ENCODE measurements around the gene CRBN. TPM values are rescaled to one million over a fixed set of nuclear protein-coding genes. Genes with fewer than 3 reads are reported as not detected.

The CRBN gene
- polyA plus RNA-seq, 1 experiment: 15.7 TPM

DNA sequence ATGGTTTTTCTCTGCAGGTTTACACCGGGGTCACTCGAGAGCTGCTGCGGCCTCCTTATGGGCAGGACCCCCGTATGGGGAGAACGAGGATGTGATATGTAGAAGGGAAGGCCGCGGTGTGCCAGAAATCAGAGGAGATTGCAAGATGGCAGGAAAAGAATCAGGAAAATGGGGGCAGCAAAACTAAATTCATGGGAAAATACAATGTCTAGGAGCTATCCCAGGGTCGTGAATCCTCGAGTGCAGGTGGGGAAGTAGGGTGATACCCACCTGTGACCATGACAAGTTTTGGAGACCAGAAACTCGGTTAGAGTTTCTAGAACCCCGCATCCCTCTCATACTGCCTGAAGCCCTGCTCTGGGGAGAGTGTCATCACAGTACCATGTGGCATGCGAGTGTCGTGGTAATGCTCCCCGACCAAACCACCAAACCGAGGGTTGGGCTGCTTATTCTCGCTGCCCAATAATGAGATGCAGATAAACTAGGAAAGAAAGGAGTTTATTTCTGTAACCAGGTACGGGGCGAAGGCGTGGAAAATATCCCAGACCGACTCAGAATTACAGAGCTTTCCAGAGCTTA is 52.0 kb downstream of the CRBN start:
- CTCF ChIA-PET: no interaction called here
- no peaks in the 10 kb centered on the region for H3K27me3 ChIP-seq (ENCODE audit: control insufficient read depth, insufficient read depth, low read length)
- H3K4me3 ChIP-seq (ENCODE audit: low read depth, low read length): peak overlapping the region; percentile 99
- POLR2A ChIA-PET: no interaction called here
- peaks cover 3% of the 10 kb centered on the region for H3K36me3 ChIP-seq (ENCODE audit: control insufficient read depth, insufficient read depth, low read length)
- TF ChIP-seq, protein P1, sequence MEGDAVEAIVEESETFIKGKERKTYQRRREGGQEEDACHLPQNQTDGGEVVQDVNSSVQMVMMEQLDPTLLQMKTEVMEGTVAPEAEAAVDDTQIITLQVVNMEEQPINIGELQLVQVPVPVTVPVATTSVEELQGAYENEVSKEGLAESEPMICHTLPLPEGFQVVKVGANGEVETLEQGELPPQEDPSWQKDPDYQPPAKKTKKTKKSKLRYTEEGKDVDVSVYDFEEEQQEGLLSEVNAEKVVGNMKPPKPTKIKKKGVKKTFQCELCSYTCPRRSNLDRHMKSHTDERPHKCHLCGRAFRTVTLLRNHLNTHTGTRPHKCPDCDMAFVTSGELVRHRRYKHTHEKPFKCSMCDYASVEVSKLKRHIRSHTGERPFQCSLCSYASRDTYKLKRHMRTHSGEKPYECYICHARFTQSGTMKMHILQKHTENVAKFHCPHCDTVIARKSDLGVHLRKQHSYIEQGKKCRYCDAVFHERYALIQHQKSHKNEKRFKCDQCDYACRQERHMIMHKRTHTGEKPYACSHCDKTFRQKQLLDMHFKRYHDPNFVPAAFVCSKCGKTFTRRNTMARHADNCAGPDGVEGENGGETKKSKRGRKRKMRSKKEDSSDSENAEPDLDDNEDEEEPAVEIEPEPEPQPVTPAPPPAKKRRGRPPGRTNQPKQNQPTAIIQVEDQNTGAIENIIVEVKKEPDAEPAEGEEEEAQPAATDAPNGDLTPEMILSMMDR (IDR thresholded peaks at IDR 0.05; ENCODE audit: insufficient read depth, low read depth, low read length): no peak
- DNase-seq (ENCODE audit: low read depth): no peak

DNA sequence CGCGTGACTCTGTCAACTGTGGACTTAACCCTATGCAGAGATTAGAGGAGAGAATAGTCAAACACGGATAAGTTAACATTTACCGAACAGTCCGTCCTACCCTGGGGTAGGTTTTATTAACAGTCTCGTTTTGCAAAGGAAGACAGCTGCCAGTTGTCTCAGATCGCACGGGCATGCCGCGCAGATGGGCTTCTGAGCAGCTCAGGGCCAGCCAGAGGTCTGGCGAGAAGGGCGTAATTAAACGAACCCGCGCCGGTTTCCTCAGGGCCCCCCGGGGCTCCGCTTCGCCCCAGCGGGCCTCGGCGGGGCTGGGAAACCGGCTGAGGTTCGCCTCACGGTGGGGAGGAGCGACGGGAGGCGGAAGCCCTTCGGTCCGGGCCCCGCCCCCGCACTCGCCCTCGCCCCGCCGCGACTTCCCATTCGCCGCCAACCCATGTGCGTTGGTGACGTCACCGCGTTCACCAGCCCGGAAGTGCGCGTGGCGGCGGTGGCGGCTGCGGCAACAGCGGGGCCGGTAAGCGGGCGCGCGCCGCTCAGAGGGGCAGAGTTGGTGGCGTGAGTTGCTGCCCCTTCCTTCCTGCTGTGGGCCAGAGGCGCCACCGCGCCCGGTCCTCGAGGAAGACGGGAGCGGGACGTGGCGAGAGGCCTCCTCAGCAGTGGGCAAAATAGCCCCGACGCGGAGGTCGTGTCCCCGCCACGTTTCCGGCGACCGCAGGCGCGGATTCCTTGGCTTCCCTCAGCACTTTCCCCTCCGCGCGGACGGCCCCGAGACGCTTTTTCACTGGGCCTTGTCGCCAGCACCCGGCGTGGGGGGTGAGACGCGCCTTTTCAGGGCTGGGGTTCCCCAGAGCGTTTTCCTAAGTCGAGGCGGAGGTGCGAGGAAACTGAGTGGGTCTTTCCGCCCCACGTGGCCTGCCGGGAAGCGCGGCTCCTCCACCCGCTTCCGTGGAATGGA is 52.7 kb downstream of the CRBN start, which contains the start of gene TRNT1:
TSS of gene TRNT1 (plus strand) at position 464 of the 955 bp plus-strand sequence. CDS start 2,101 bp downstream, outside the sequence.
- ChIA-PET CTCF (no interaction called here), POLR2A (no interaction called here)

DNA sequence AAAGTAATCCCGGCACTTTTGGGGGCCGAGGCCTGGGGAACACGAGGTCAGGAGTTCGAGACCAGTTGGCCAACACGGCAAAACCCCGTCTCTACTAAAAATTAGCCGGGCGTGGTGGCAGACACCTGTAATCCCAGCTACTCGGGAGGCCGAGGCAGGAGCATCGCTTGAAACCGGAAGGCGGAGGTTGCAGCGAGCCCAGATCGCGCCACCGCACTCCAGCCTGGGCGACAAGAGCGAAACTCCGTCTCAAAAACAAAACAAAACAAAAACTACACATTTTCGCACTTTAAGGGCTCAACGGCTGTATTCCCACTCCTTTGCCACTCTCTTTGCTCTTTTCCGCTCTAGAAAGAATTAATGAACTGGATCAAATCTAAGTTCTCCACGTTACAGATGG is 53.5 kb downstream of the CRBN start:
- POLR2A ChIA-PET: no interaction called here
- peaks cover 3% of the 10 kb centered on the region for H3K36me3 ChIP-seq (ENCODE audit: control insufficient read depth, insufficient read depth, low read length)
- CTCF ChIA-PET: no interaction called here

More for the DNA sequence above, 52.7 kb downstream of the CRBN start, which contains the start of gene TRNT1:
- Histone ChIP-seq H3K27me3 (ENCODE audit: control insufficient read depth, insufficient read depth, low read length) (no peaks in the 10 kb centered on the region), H3K4me3 (ENCODE audit: low read depth, low read length) (peak within 1 kb of the TSS; percentile 99), H3K36me3 (ENCODE audit: control insufficient read depth, insufficient read depth, low read length) (peaks cover 3% of the 10 kb centered on the region)
- TF ChIP-seq, protein P1 (IDR thresholded peaks at IDR 0.05; ENCODE audit: insufficient read depth, low read depth, low read length): no peak
- DNase-seq (ENCODE audit: low read depth): peak; percentile 47

GRCh38 chr3:3119393-3119851 is 60.1 kb downstream of the CRBN start:
- Histone ChIP-seq H3K36me3 (ENCODE audit: control insufficient read depth, insufficient read depth, low read length) (no peaks in the 10 kb centered on the region), H3K4me3 (ENCODE audit: low read depth, low read length) (no peak overlapping the region), H3K27me3 (ENCODE audit: control insufficient read depth, insufficient read depth, low read length) (no peaks in the 10 kb centered on the region)
- no peak for DNase-seq (ENCODE audit: low read depth)
- CTCF ChIA-PET: no interaction called here
- POLR2A ChIA-PET: no interaction called here
- TF ChIP-seq, protein P1 (IDR thresholded peaks at IDR 0.05; ENCODE audit: insufficient read depth, low read depth, low read length): no peak

More for the DNA sequence above, 53.5 kb downstream of the CRBN start:
- H3K4me3 ChIP-seq (ENCODE audit: low read depth, low read length): peak overlapping the region; percentile 99
- no peaks in the 10 kb centered on the region for H3K27me3 ChIP-seq (ENCODE audit: control insufficient read depth, insufficient read depth, low read length)
- TF ChIP-seq, protein P1 (IDR thresholded peaks at IDR 0.05; ENCODE audit: insufficient read depth, low read depth, low read length): no peak
- no peak for DNase-seq (ENCODE audit: low read depth)

- no peak for DNase-seq (ENCODE audit: low read depth)
- Histone ChIP-seq H3K27me3 (ENCODE audit: control insufficient read depth, insufficient read depth, low read length) (no peaks in the 10 kb centered on the region), H3K4me3 (ENCODE audit: low read depth, low read length) (no peak overlapping the region), H3K36me3 (ENCODE audit: control insufficient read depth, insufficient read depth, low read length) (no peaks in the 10 kb centered on the region)
- POLR2A ChIA-PET: no interaction called here
- CTCF ChIA-PET: no interaction called here
- TF ChIP-seq, protein P1 (IDR thresholded peaks at IDR 0.05; ENCODE audit: insufficient read depth, low read depth, low read length): no peak
Measured at GRCh38 chr3:3117651-3118050, 61.8 kb downstream of the CRBN start.

All from BJ (cell line).